ENCODE results near the gene DCTD. TPM values are rescaled to one million over a fixed set of nuclear protein-coding genes. Genes with fewer than 3 reads are reported as not detected.
A peak's percentile ranks its signal among the peaks of the same experiment; 100 is the strongest.

Gene DCTD
- total RNA-seq, 1 donor from 2014 or later = 17.2 TPM

DNA sequence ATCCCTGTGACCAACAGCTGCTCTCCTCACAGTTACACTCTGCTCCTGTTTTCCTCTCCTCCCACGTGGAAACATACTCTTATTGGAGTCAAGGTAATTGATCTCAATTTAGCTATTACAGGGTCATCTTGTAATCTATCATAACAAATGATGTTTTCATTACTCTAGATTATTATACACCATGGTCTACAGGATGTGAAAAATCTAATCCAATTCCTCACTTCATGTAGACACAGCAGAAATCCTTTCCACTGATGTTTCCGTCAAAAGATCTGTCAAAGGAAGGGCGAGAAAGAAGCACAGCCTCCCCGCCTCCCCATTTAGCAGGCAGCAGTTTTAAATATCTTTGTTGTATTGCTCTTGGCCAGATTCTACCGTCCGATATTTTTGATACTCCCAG, 13.7 kb upstream of the DCTD start:
- no peak overlapping the region for H3K4me3 ChIP-seq
- TF ChIP-seq, protein P1, sequence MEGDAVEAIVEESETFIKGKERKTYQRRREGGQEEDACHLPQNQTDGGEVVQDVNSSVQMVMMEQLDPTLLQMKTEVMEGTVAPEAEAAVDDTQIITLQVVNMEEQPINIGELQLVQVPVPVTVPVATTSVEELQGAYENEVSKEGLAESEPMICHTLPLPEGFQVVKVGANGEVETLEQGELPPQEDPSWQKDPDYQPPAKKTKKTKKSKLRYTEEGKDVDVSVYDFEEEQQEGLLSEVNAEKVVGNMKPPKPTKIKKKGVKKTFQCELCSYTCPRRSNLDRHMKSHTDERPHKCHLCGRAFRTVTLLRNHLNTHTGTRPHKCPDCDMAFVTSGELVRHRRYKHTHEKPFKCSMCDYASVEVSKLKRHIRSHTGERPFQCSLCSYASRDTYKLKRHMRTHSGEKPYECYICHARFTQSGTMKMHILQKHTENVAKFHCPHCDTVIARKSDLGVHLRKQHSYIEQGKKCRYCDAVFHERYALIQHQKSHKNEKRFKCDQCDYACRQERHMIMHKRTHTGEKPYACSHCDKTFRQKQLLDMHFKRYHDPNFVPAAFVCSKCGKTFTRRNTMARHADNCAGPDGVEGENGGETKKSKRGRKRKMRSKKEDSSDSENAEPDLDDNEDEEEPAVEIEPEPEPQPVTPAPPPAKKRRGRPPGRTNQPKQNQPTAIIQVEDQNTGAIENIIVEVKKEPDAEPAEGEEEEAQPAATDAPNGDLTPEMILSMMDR (IDR thresholded peaks at IDR 0.05) = no peak
- no peaks in the 10 kb centered on the region for H3K4me1 ChIP-seq
- intact Hi-C loops (cut with DNase I) = no loop called here
- no peak for DNase-seq (ENCODE audit: low spot score in 2 of 2)
- H3K36me3 ChIP-seq = no peaks in the 10 kb centered on the region
- H3K27ac ChIP-seq = no peak overlapping the region
- H3K9me3 ChIP-seq = no peaks in the 10 kb centered on the region
- H3K27me3 ChIP-seq = no peaks in the 10 kb centered on the region

DNA sequence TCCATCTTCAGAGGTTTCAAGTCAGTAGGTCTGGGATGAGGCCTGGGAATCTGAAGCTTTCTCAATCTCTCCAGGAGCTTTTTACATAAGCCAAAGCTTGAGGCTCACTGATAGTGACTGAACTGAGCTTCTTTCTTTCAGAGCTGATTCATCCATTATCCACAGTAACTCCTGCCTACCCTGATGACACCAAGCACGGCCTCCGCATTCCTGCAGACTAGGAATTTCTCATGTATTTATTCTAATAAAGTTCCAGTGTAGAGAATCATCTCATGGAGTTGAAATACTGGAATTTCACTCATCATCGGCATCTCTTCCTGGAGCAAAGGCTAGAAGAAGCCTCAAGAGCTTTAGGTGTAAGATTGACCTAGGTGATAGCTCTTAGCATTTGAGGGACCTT, 12.1 kb upstream of the DCTD start:
- Histone ChIP-seq H3K4me3 (no peak overlapping the region), H3K9me3 (no peaks in the 10 kb centered on the region), H3K27me3 (no peaks in the 10 kb centered on the region), H3K27ac (no peak overlapping the region), H3K36me3 (no peaks in the 10 kb centered on the region), H3K4me1 (no peaks in the 10 kb centered on the region)
- intact Hi-C loops (cut with DNase I) = no loop called here
- TF ChIP-seq, protein P1 (IDR thresholded peaks at IDR 0.05) = no peak
- no peak for DNase-seq (ENCODE audit: low spot score in 2 of 2)

DNA sequence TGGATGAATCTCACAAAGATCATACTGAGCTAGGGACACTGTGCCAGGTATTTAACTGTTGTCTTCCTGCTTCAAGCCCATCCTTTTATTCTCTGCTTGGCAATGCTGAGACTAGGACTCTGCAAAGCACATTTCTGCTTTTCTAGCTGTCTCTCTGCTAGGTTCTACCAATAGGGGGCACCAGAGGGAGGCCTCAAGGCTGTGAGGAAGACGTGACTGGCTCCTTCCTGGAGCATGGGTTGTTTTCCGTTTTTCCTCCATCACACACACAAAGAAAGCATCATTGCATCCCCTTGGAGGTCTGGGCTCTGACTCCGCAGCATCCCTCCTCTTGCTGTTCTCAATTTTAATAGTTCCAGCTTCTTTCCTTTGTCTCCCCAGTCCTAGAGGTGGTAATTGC, 10.9 kb upstream of the DCTD start:
- Histone ChIP-seq H3K9me3 (no peaks in the 10 kb centered on the region), H3K4me3 (no peak overlapping the region), H3K36me3 (no peaks in the 10 kb centered on the region), H3K27ac (no peak overlapping the region), H3K4me1 (no peaks in the 10 kb centered on the region), H3K27me3 (no peaks in the 10 kb centered on the region)
- TF ChIP-seq, protein P1 (IDR thresholded peaks at IDR 0.05) = no peak
- intact Hi-C loops (cut with DNase I) = no loop called here
- no peak for DNase-seq (ENCODE audit: low spot score in 2 of 2)

DNA sequence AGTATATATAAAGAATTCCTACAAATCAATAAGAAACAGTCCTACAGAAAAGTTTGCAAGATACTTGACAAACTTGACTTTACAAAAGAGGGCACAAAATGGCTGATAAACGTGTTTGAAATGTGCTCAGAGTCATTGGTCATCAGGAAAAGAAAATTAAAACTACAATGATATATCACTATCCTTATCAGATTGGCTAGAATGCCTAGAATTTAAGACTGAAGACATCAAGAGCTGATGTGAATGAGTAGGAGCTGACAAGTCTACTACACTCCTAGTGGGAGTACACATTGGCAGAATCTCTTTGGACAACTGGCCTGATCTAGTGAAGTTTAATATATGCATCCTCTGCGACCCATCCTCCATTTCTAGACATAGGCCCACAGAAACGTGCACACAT, 10.3 kb upstream of the DCTD start:
- Histone ChIP-seq H3K27ac (no peak overlapping the region), H3K4me3 (no peak overlapping the region), H3K36me3 (no peaks in the 10 kb centered on the region), H3K27me3 (no peaks in the 10 kb centered on the region), H3K4me1 (no peaks in the 10 kb centered on the region), H3K9me3 (no peaks in the 10 kb centered on the region)
- no peak for DNase-seq (ENCODE audit: low spot score in 2 of 2)
- TF ChIP-seq, protein P1 (IDR thresholded peaks at IDR 0.05) = no peak
- intact Hi-C loops (cut with DNase I) = no loop called here

DNA sequence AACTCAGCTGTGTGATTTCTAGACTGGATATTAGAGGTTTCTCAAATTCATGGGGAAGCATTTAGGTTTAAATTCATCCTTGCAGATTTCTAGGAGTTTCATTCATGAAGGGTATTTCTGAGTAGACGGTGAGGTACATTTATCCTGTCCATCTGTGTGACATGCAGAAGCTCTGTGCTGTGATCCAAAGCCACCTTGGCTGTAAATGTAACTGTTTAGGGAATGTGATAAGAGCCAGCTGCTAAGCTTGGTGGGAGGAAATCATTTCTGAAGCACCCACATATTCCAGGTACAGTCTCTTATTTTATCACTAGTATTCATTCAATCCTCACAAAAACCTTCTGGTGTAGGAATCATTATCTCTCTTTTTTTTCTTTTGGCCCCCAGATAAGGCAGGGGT, 8.7 kb upstream of the DCTD start:
- H3K9me3 ChIP-seq = no peaks in the 10 kb centered on the region
- no peak overlapping the region for H3K4me3 ChIP-seq
- intact Hi-C loops (cut with DNase I) = no loop called here
- H3K4me1 ChIP-seq = no peaks in the 10 kb centered on the region
- no peaks in the 10 kb centered on the region for H3K36me3 ChIP-seq
- no peaks in the 10 kb centered on the region for H3K27me3 ChIP-seq
- TF ChIP-seq, protein P1 (IDR thresholded peaks at IDR 0.05) = no peak
- DNase-seq (ENCODE audit: low spot score in 2 of 2) = no peak
- H3K27ac ChIP-seq = no peak overlapping the region

DNA sequence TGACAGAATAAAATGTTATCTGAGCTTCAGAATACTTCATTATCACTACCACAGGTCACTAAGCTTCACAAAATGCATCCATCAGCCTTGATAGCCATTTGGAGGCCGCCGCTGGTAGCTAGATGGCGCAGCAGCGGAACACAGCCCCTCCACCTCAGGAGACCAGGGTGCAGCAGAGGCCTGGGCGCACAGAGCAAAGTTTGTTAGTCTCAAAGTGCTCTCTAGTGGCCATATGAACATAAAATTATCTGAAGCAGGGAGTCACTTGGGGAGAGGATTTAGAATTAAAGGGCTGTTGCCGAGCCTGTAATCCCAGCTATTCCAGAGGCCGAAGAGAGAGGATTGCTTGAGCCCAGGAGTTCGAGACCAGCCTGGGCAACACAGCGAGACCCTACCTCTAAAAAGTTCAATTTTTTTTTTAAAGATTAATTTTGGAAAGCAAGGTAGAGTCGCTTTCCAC, 8.1 kb upstream of the DCTD start:
- TF ChIP-seq, protein P1 (IDR thresholded peaks at IDR 0.05) = peak in 1 of 3 experiments; percentile 31
- H3K4me1 ChIP-seq = no peaks in the 10 kb centered on the region
- H3K36me3 ChIP-seq = no peaks in the 10 kb centered on the region
- H3K27me3 ChIP-seq = no peaks in the 10 kb centered on the region
- H3K9me3 ChIP-seq = no peaks in the 10 kb centered on the region
- intact Hi-C loops (cut with DNase I) = no loop called here
- DNase-seq (ENCODE audit: low spot score in 2 of 2) = no peak
- no peak overlapping the region for H3K4me3 ChIP-seq
- H3K27ac ChIP-seq = no peak overlapping the region

All from ascending aorta (tissue), 2 donors.